Stimulated activated CD8-positive, alpha-beta memory T cell treated with anti-CD3 and anti-CD28 coated beads, Interleukin-7, amount 100 ng/mL, for 4 hours (primary cell): ENCODE data around the gene GTF2A1L.
"Not testable (repeated sequence)": the region's sequence is repeated elsewhere in the genome, so short reads cannot be mapped to it uniquely, and the experiment has no call there.

ENCODE experiments used
- DNase-seq, 2 donors: peaks; one replicate each; pipeline ENCODE4 v3.0.0-alpha.2; 2020; ENCODE audit warnings: low read depth in 2 of 2

The GTF2A1L gene, protein sequence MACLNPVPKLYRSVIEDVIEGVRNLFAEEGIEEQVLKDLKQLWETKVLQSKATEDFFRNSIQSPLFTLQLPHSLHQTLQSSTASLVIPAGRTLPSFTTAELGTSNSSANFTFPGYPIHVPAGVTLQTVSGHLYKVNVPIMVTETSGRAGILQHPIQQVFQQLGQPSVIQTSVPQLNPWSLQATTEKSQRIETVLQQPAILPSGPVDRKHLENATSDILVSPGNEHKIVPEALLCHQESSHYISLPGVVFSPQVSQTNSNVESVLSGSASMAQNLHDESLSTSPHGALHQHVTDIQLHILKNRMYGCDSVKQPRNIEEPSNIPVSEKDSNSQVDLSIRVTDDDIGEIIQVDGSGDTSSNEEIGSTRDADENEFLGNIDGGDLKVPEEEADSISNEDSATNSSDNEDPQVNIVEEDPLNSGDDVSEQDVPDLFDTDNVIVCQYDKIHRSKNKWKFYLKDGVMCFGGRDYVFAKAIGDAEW

DNA sequence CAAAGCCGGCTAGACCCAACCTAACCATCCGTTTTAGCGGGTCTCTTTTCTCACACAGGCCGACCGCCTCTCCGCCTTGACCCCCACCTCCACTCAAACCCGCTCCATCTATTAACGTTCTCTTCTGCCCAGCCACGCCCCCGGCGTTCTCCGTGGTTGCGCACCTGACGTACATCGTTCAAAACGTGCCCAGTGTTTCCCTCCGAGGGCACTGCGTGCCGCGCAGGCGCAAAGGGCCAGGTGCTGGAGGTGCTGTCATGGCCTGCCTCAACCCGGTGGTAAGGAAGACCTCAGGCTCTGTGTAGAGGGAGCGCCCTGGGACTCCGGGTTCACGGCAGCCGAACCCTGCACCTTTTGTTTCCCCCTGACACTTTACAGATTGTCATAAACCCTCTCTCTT is at the start of gene GTF2A1L:
Gene GTF2A1L, plus strand, starts transcription at position 239 of the 400 bp plus-strand sequence. Its CDS starts 19 bp downstream, at position 258.
- DNase-seq, result no peak

DNA sequence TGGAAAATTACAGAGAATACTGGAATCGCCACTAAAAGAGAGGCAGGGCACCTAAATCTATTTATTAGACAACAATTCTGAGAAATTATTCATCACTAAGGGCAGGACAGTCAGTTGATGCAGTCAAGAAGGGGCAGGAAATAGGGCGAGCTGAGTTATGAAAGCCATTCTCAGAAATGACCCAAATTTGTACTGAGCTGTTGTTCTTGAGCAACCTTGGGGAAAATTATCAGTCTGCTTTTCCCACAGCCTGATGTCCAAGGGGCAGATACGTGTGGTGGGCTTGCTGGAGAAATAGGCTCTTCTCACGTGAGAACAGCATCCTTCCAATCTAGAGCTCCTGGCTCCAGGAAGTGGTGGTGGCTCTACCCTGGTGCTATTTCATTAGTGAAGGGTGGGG is 49.1 kb upstream of the GTF2A1L start:
- DNase-seq, result no peak

DNA sequence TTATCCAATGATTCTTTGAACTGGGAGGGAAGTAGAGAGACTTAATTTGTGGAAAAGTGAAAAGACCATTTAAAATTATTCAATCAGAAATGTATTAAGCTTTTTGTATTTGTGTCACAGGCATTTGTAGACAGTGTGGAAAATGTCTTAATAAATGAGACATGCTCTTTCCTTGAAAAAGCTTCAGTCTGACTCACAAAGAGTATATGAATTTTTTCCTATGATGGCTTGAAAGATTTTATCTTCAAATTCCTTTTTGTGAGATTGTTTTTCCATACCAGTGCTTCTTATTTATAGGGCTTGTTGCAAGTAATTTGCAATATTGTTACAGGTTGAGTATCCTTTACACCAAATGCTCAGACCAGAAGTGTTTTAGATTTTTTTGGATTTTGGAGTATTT is 48.2 kb upstream of the GTF2A1L start:
- no peak for DNase-seq

DNA sequence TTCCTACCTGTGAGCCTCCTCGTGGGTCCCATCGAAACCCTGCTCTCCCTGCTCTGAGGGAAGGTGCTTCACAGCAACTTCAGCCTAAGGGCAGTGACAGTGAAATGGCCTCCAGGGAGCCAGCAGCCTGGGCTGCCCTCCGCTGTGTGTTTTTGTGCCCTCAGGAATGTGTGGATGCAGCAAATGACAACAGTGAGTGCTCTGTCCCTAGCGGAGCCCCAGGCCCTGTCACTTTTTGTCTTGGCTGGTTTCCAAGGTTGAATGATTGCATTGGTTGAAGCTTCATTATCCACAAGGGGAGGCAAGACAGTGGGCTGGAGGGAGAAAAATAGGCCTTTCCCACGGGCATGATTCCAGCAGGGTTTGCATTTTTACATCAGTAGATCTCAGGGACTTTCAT is 44.8 kb upstream of the GTF2A1L start:
- no peak for DNase-seq

DNA sequence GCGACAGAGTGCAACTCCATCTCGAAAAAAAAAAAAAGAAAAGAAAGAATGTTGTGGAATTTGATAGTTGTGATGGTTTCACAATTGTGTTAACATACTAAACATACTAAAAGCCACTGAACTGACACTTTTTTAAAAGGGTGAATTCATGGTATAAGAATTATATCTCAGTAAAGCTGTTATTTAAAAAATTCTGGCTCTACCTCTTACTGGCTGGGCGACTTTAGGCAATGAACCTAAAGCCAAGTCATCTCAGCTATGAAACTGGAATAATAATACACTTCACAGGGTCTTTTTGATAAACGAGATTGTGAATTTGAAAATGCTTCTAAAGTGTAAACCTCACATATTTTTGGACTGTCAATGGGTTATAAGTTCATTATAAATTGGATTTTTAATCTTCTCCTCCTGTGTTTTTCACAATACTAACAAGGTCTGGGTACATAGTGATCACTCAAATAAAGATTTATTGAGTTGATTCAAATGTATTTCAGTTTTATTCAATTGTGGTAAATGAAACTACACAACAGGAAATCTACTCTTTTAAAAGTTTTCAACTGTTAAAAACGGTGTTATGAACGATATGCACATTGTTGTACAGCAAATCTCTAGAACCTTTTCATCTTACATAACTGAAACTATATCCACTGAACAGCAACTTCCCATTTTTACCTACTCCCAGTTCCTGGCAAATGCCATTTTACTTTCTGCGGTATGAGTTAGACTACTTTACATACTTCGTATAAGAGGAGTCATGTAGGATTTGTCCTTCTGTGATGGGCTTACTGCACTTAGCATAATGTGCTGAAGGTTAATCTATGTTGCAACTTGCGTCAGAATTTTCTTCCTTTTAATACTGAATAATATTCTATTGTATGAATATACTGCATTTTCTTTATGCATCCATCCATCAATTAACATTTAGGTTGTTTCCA is 43.0 kb upstream of the GTF2A1L start:
- no peak for DNase-seq

DNA sequence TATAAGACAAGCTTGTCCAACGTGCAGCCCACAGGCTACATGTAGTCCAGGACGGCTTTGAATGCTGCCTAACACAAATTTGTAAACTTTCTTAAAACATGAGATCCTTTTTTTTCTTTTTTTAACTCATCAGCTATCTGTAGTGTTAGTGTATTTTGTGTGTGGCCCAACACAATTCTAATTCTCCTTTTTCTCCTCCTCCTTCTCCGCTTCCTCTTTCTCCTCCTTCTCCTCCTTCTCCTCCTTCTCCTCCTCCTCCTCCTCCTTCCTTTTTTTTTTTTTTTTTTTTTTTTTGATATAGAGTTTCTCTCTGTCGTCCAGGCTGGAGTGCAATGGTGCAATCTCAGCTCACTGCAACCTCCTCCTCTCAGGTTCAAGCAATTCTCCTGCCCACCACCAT is 39.3 kb upstream of the GTF2A1L start:
- no peak for DNase-seq

DNA sequence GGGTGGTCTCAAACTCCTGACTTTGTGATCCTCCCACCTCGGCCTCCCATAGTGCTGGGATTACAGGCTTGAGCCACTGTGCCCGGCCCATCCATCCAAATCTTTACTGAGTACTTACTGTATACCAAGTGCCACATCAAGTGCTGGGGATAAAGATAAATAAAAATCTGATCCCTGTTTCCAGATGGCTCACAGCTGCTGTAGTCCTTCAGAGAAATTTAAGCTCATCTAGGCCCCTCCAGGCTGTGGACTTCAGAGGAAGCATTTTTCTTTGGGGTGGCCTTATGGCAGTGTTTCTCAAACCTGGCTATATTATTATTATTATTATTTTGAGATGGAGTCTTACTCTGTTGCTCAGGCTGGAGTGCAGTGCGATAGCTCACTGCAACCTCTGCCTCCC is 33.7 kb upstream of the GTF2A1L start:
- no peak for DNase-seq

DNA sequence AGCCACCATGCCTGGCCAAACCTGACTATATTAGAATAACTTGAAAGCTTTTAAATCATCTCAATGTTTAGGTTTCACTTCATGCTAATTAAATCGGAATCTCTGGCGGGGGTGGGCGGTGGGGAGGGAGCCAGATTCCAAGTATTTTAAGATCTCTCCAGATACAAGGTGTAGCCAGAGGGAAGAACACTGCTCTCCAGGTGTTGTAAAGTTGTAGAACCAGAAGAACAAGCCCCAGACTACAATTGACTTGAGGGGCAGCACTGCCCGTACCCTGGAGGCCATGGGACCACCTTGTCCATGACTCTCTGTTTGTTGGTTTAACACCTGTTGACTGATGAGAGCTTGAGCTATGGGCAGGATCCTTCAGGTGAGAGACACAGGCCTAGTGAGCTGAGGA is 33.1 kb upstream of the GTF2A1L start:
- no peak for DNase-seq

DNA sequence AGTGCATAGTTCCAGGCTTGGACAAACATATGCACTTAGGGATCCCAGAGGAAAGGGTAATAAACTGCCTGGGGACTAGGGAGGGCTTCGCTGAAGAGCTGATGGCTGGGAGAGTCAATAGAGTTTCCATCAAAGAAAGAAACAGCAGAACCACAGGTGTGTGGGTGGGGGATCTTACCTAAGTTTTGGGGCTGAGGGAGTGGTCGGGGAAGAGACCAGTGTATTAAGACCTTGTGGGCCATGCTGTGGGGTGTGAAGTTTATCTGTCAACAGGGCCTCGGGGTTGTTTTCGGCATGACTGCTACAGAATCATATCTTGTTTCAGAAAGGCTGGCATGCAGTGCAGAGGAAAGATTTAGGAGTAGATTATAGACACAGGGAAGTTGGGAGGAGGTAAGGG is 31.2 kb upstream of the GTF2A1L start:
- DNase-seq, result no peak

DNA sequence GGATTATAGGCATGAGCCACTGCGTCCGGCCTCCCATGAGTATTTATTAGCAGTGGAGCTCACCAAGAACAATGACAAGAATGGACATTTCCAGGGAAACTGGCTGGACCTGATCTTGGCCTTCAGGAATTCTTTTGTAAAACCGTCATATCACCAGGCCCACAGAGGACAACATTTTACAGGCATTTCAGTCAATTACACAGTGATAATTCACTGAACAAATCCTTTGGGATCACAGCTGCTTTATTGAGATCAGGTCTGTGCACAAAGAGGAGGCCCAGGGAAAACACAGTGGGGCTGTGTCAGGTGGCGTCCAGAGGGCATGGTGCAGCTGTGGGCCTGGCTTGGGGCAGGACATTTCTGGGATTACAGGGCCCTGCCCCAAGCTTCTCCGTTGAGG is 30.1 kb upstream of the GTF2A1L start:
- DNase-seq, result no peak

DNA sequence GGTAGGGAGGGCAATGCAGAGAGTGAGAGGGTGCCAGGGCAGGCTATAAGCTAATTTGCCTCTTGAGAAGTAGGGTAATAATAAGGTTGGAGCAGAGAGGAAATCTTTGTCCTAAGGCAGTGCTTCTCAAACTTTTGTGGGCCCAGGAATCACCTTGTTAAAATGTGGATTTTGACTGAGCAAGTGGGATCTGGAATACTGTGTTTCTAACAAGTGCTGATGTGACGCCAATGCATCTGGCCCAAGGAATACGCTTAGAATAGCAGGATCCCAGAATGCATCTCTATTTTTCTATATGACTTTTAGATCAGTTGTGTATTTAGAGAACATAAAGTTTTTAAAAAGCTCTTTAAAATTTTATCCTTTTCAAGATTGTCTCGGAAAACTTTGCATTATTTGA is 29.7 kb upstream of the GTF2A1L start:
- DNase-seq, result no peak

DNA sequence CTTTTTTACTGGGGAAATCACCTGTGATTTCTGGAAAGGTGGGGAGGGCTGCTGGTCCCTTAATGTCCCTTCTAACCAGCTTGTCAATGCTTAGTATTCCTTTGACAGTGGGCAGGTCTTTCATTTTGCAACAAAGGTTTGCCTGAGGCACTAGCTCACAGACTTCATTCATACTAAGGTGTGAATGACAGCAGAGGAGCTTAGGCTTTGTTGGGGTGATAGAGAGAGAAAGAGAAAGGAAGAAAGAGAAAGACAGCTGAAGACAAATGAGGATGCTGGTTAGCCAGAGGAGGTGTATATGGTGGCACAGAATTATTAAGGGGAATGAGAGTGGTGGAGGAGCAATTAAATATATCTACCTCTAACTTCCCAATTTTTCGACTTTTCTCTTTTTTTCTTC is 28.9 kb upstream of the GTF2A1L start:
- no peak for DNase-seq

DNA sequence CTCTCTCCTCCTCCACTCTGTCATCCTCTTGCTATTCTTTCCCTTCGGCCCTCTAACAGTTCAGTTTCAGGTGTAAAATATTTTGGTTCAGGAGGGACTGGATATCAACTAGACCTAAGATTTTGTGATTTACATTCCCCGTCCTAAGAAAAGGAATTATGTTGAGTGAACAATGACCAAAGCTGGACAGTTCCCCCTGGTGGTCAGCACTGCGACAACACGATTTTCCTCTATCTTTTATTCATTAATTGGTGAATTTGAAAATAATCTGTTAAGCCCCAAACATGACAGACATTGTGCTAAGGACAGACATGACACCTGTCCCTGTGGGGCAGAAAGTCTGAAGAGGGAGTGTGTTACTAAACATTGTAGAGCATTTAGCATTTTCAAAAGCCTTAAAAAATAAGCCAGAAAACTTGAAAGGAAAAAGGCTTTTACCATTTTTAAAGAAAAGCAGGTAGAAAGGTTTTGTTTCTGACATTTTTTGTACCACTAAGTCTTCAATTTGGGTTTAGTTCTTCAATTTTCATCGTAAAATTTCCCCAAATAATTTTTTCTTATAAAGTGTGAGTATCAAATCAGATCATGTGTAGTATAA is 28.4 kb upstream of the GTF2A1L start:
- no peak for DNase-seq

DNA sequence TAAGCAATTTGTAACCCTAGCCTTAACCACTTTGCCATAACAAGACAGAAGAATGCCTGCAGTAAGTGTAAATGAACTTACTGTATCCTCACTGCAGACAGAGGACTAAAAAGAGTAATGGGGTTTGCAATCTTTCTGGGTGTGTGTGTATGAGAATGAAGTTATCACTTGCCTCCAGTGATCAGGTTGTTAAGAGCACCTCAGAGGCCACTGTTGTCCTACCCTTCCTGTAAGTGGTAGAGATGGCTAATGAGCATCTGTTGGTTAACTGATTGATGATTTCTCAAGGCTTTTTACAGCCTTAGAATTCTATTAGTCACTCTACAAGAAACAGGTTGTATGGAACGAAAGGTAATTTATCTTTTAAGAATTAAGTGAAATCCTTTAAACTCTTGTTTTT is 27.6 kb upstream of the GTF2A1L start:
- no peak for DNase-seq

DNA sequence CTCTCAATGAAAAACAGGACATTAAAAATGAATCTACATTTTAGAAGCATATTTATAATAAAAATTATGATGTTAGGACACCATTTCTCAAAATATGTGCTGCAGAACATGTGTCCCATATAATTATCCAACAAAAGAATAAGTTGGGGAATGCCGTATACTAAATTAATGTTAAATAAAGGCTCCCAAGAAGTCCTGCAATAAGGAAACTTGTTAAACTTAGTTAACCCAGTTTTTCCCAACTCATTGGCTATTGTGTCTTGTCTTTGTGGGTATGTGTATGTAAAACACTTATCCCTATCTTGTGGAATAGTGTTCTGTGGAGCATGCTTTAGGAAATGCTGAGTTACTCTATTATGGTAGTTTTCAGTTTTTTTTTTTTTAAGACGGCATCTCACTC is 25.6 kb upstream of the GTF2A1L start:
- DNase-seq, result no peak

DNA sequence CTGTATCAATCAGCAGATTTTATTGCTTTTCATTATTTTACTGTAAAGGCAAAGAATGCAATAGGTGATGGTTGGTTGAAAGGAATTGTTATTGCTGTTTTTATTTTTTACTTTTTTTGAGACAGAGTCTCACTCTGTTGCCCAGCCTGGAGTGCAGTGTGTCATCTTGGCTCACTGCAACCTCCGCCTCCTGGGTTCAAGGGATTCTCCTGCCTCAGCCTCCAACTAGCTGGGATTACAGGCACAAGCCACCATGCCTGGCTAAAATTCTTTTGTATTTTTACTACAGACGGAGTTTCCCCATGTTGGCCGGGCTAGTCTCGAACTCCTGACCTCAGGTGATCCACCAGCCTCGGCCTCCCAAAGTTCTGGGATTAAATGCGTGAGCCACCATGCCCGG is 20.9 kb upstream of the GTF2A1L start:
- DNase-seq, result not testable (repeated sequence)

DNA sequence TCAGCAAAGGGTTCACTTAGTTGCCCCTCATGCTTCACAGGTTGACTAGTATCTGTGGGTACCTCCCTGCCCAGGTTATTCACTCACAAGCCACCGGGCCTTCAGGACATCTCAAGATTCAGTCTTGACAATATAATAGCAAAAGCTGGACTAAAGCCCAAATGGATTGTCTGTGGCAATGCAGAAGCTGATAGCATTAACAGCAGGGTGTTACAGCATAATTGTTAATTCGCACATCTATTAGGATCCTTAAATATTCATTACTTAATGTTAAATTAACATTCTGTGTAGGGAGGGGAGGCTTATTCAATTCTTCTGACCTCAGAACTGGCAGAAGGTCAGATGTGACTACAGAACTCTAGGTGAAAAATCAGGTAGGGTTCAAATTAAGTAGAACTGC is 20.2 kb upstream of the GTF2A1L start:
- no peak for DNase-seq

DNA sequence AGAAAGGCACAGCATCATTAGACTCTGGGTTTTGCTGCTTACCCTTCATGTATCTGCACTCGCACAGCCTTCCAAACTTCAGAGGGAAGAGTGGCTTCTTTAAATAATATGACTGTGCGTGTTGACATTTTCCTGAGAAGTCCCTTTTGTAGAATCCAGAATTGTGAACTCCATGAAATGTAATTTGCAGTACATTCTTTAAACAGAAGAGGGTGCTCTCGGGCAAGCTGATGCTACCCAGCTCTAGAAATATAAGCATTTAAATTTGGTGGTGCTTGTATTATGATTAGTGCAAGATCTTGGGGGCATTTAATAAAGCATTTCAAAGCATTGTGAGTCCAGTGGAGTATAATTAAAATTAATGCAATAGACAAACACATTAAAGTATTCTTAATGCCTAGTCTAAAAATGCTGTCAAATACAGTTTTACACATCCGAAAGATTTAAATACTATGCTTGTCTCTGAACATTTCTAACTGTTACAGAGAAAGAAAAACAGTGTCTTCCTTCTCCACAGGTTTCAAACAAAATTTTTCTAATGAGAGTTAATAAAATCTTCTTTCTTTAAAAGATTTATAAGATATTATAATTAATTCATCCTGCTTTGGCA is 17.3 kb upstream of the GTF2A1L start:
- no peak for DNase-seq

DNA sequence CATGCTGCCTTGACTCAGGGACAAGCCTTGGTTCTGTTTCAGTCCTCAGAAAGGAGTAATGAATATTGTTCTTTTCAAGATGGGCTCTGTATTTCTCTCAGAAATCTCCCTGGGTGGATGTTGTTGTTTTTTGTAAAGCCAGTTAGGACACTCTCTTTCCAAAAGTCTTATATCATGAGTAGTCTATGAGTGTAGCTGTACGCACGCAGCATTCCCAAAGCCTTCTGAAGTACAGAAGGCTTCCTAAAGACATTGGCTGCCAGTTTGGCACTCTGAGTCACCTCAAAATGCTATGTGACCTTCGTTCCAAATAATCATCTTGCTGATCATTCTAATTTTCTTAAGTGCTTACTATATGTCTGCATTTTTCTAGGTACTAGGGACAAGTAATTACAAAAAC is 16.7 kb upstream of the GTF2A1L start:
- DNase-seq, result no peak

DNA sequence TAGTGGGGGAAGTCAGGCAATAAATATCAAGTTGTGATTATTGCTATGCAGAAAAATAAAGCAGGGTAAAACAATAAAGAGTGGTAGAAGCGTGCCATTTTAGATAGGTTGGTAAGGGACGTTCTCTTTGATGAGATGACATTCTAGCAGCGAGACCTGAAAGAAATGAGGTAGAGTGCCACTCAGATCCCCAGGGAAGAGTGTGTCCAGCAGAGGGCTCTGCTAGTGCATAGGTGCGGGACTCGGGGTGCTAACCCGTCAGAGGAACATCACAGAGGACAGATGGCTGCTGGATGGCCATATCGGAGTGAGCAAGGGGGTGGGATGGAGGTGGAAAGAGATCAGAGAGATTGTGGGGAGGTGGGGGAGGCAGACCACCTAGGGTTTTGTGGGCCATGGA is 16.3 kb upstream of the GTF2A1L start:
- DNase-seq, result no peak

DNA sequence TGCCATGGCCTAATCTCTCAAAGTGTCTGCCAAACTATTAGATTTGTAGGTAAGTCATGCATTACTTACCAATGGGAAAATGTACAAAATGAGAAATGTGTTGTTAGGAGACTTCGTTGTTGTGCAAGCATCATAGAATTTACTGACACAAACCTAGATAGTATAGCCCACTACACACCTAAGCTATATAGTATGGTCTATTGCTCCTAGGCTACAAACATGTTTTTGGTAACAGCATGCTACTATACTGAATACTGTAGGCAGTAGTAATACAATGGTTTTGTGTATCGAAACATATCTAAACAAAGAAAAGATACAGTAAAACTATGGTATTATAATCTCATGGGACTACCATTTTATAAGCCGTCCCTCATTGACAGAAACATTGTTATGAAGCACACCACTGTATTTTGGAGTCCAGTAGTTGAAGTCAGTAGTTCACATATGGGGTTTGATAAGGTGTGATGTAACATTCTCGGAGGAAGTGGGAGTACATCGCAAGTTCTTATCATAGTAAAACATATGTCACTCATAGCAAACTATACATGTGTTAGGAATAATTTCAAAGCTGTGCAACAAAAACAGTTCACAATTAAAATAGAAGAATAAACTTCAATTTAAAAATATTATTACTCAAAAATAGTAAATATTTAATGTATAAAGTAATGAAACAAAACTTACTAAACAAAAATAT is 12.0 kb upstream of the GTF2A1L start:
- no peak for DNase-seq
